Activated naive CD4-positive, alpha-beta T cell treated with anti-CD3 and anti-CD28 coated beads, Interleukin-2, amount 10 ng/mL, durations not matched to agents 5 hours and 36 hours (primary cell): ENCODE data around the gene ADRM1. TPM values are rescaled to one million over a fixed set of nuclear protein-coding genes. Genes with fewer than 3 reads are reported as not detected.

ENCODE experiments used
- microRNA-seq: library from miRNA; unstranded; fragments of <30 nt; microRNA quantifications from one replicate; pipeline ENCODE4 v1.2.0, GENCODE V29; 2022; ENCODE audit warnings: borderline microRNAs expressed, borderline replicate concordance
- total RNA-seq, 2 experiments: library from RNA; stranded (reverse); gene quantifications; one replicate each; pipeline ENCODE4 v1.2.3, GENCODE V29; 2021

Gene ADRM1
- 10 to 100 TPM; 68.2 to 69.4 TPM for total RNA-seq

GRCh38 chr20:62302341-62303061 lies at the start of gene ADRM1:
Gene ADRM1 (plus strand): TSS chr20:62302997. CDS start chr20:62303569, 572 bp downstream.

Small RNAs within 50 kb of the gene (microRNA-seq; reads per million reads assigned to microRNA genes)
- not detected for gene MIR4758

Other genes starting within 250 kb of the ADRM1 start
- gene TAF4, start 237.1 kb upstream of the ADRM1 start, total RNA-seq: 10 to 100 TPM; 24.1 to 25.7 TPM
- gene LSM14B, start 180.5 kb upstream of the ADRM1 start, total RNA-seq: 10 to 100 TPM; 46.3 to 46.4 TPM
- 100 to 1,000 TPM; 235 to 248 TPM for gene PSMA7, start 159.6 kb upstream of the ADRM1 start, total RNA-seq
- 10 to 100 TPM; 16.9 to 18.0 TPM for gene SS18L1, start 159.2 kb upstream of the ADRM1 start, total RNA-seq
- 10 to 100 TPM; 25.1 to 27.7 TPM for gene MTG2, start 120.0 kb upstream of the ADRM1 start, total RNA-seq
- not detected for gene HRH3, start 82.7 kb upstream of the ADRM1 start, total RNA-seq
- 10 to 100 TPM; 34.5 to 37.3 TPM for gene OSBPL2, start 64.5 kb upstream of the ADRM1 start, total RNA-seq
- 1 to 10 TPM in 1 of 2 experiments, under 1 TPM in 1; 0.94 to 1.2 TPM for gene LAMA5, start 64.3 kb downstream of the ADRM1 start, total RNA-seq
- 1,000 to 10,000 TPM; 2,736 to 2,757 TPM for gene RPS21, start 84.1 kb downstream of the ADRM1 start, total RNA-seq
- gene CABLES2, start 104.3 kb downstream of the ADRM1 start, total RNA-seq: 10 to 100 TPM; 11.7 to 12.4 TPM
- not detected for gene RBBP8NL, start 124.5 kb downstream of the ADRM1 start, total RNA-seq
- gene GATA5, start 173.0 kb downstream of the ADRM1 start, total RNA-seq: not detected